Urinary bladder (tissue), 4 donors: ENCODE data around the gene FBXO21. TPM values are rescaled to one million over a fixed set of nuclear protein-coding genes. Genes with fewer than 3 reads are reported as not detected.
"Not testable (repeated sequence)": the region's sequence is repeated elsewhere in the genome, so short reads cannot be mapped to it uniquely, and the experiment has no call there.

Experiments used
- DNase-seq: peaks from one replicate; pipeline ENCODE4 v3.0.0-alpha.2; 2015; ENCODE audit errors: extremely low spot score
- H3K27ac ChIP-seq: one replicate; pipeline ENCODE4 v1.5.1; 2013; ENCODE audit warnings: low read depth, mild to moderate bottlenecking, moderate library complexity
- H3K36me3 ChIP-seq: one replicate; pipeline ENCODE4 v1.6.1; 2013; ENCODE audit warnings: mild to moderate bottlenecking, moderate library complexity; ENCODE audit not compliant: insufficient read depth
- H3K4me1 ChIP-seq: one replicate; pipeline ENCODE4 v1.6.1; 2013; ENCODE audit warnings: mild to moderate bottlenecking, moderate library complexity; ENCODE audit not compliant: insufficient read depth
- H3K4me3 ChIP-seq: one replicate; pipeline ENCODE4 v1.5.1; 2013; ENCODE audit warnings: low read depth, low read length
- WGBS: extraction: QIAGEN DNeasy Blood & Tissue Kit; methylation state at CpG from one replicate; pipeline ENCODE4 v1.1.7; 2013; 5-methylcytosine and 5-hydroxymethylcytosine counted together
- polyA plus RNA-seq: library from polyadenylated mRNA; stranded (reverse); fragments of 200-250 nt; gene quantifications from one replicate; pipeline ENCODE4 v1.2.3, GENCODE V29; 2013
- total RNA-seq: library from RNA; depleted of rRNA; stranded (reverse); fragments of >200 nt; gene quantifications from one replicate; pipeline ENCODE4 v1.2.3, GENCODE V29; 2014
- donor health status: healthy with polysubstance abuse.
- donor health status: healthy.

Gene FBXO21
- total and polyA plus RNA-seq, 2 donors: 40.2 to 70.7 TPM

- no peaks in the 10 kb centered on the region for H3K36me3 ChIP-seq
- 51% methylated on average over 11 of the region's 11 CpGs for WGBS
- H3K4me1 ChIP-seq: peaks cover 1% of the 10 kb centered on the region
- no peak for DNase-seq
- H3K27ac ChIP-seq: no peak overlapping the region
- H3K4me3 ChIP-seq: no peak overlapping the region
Observed at GRCh38 chr12:117096501-117097042, 93.7 kb downstream of the FBXO21 start.

GRCh38 chr12:117095191-117095590 is 95.1 kb downstream of the FBXO21 start:
- H3K4me3 ChIP-seq, H3K27ac ChIP-seq, H3K4me1 ChIP-seq, DNase-seq, H3K36me3 ChIP-seq: not testable (repeated sequence)
- WGBS: 83% methylated on average over 10 of the region's 10 CpGs

- WGBS: 58% methylated on average over 18 of the region's 18 CpGs
- H3K27ac ChIP-seq: no peak overlapping the region
- no peak overlapping the region for H3K4me3 ChIP-seq
- H3K36me3 ChIP-seq: no peaks in the 10 kb centered on the region
- DNase-seq: no peak
- peaks cover 1% of the 10 kb centered on the region for H3K4me1 ChIP-seq
Observed at GRCh38 chr12:117093918-117094630, 96.2 kb downstream of the FBXO21 start.

GRCh38 chr12:117093431-117093830 is 96.8 kb downstream of the FBXO21 start:
- H3K4me3 ChIP-seq: no peak overlapping the region
- H3K27ac ChIP-seq: no peak overlapping the region
- peaks cover 1% of the 10 kb centered on the region for H3K4me1 ChIP-seq
- DNase-seq: no peak
- no peaks in the 10 kb centered on the region for H3K36me3 ChIP-seq
- 80% methylated on average over 11 of the region's 11 CpGs for WGBS

- WGBS: 91% methylated on average over 7 of the region's 7 CpGs
- no peak for DNase-seq
- Histone ChIP-seq H3K27ac (no peak overlapping the region), H3K36me3 (no peaks in the 10 kb centered on the region), H3K4me3 (no peak overlapping the region), H3K4me1 (peaks cover 1% of the 10 kb centered on the region)
Observed at GRCh38 chr12:117092886-117093285, 97.4 kb downstream of the FBXO21 start.

GRCh38 chr12:117092511-117092780 is 97.8 kb downstream of the FBXO21 start:
- Histone ChIP-seq H3K4me3 (no peak overlapping the region), H3K27ac (no peak overlapping the region), H3K36me3 (no peaks in the 10 kb centered on the region), H3K4me1 (peaks cover 1% of the 10 kb centered on the region)
- no peak for DNase-seq
- 79% methylated on average over 2 of the region's 2 CpGs for WGBS

Other genes starting within 250 kb of the FBXO21 start
- 16.1 TPM for gene TESC, start 91.1 kb downstream of the FBXO21 start, total RNA-seq
- 22.4 TPM for gene TESC, start 91.1 kb downstream of the FBXO21 start, polyA plus RNA-seq
- gene NOS1, start 171.2 kb upstream of the FBXO21 start, total RNA-seq: 1.7 TPM
- gene NOS1, start 171.2 kb upstream of the FBXO21 start, polyA plus RNA-seq: 0.60 TPM